Neural cell (in vitro differentiated cells): ENCODE results near the gene ZDHHC18. TPM values are rescaled to one million over a fixed set of nuclear protein-coding genes. Genes with fewer than 3 reads are reported as not detected.

Source experiments
- H2AFZ ChIP-seq: fragments of 200-600, 300-800 bp; sonication (generic), shearing (Covaris generic); 2 replicates; pipeline ENCODE4 v1.6.0; 2014; ENCODE audit warnings: low read depth, mild to moderate bottlenecking, antibody characterized with exemption, low read length, moderate library complexity
- H3F3A ChIP-seq: fragments of 200-600 bp; shearing (Covaris generic); 2 replicates; pipeline ENCODE4 v1.6.1; 2016; ENCODE audit warnings: mild to moderate bottlenecking, moderate library complexity, mixed read lengths, antibody characterized with exemption, low read length; ENCODE audit not compliant: insufficient read depth, poor library complexity, severe bottlenecking
- H3K27ac ChIP-seq: fragments of 200-600, 300-800 bp; sonication (generic), shearing (Covaris generic); 2 replicates; pipeline ENCODE4 v1.5.1; 2014; ENCODE audit warnings: mild to moderate bottlenecking, low read length, moderate library complexity
- H3K27me3 ChIP-seq: fragments of 300-800, 200-600 bp; sonication (generic), shearing (Covaris generic); 2 replicates; pipeline ENCODE4 v1.6.0; 2014; ENCODE audit warnings: mild to moderate bottlenecking, low read depth, low read length, moderate library complexity; ENCODE audit not compliant: insufficient read depth
- H3K36me3 ChIP-seq: fragments of 300-800, 200-600 bp; sonication (generic), shearing (Covaris generic); 2 replicates; pipeline ENCODE4 v1.5.1; 2014; ENCODE audit warnings: mild to moderate bottlenecking, antibody characterized with exemption, low read length, moderate library complexity; ENCODE audit not compliant: insufficient read depth
- H3K4me2 ChIP-seq: fragments of 300-800, 200-600 bp; sonication (generic), shearing (Covaris generic); 2 replicates; pipeline ENCODE4 v1.6.0; 2014; ENCODE audit warnings: mild to moderate bottlenecking, low read length
- H3K4me3 ChIP-seq: fragments of 300-800, 200-600 bp; sonication (generic), shearing (Covaris generic); 2 replicates; pipeline ENCODE4 v1.5.1; 2014; ENCODE audit warnings: mild to moderate bottlenecking, low read length, moderate library complexity
- H3K79me2 ChIP-seq: fragments of 200-600 bp; shearing (Covaris generic); replicated peaks from 2 replicates; pipeline ENCODE4 v1.6.0; 2014; ENCODE audit warnings: mild to moderate bottlenecking, low read length, moderate library complexity; ENCODE audit not compliant: insufficient read depth
- H3K9ac ChIP-seq: fragments of 300-800, 200-600 bp; sonication (generic), shearing (Covaris generic); 2 replicates; pipeline ENCODE4 v1.6.1; 2016; ENCODE audit warnings: mild to moderate bottlenecking, low read length, mixed read lengths
- H3K9me2 ChIP-seq: fragments of 200-600 bp; shearing (Covaris generic); 2 replicates; pipeline ENCODE4 v1.6.1; 2016; ENCODE audit warnings: mild to moderate bottlenecking, low read length, mixed read lengths; ENCODE audit not compliant: insufficient read depth
- H3K9me3 ChIP-seq: fragments of 200-600, 300-800 bp; sonication (generic), shearing (Covaris generic); 2 replicates; pipeline ENCODE4 v1.6.1; 2016; ENCODE audit warnings: mild to moderate bottlenecking, mixed run types, low read length, moderate library complexity, mixed read lengths
- H4K20me1 ChIP-seq: fragments of 200-600 bp; shearing (Covaris generic); 2 replicates; pipeline ENCODE4 v1.6.1; 2016; ENCODE audit warnings: mild to moderate bottlenecking, mixed run types; ENCODE audit not compliant: insufficient read depth
- CTCF ChIP-seq: fragments of 450-650 bp; IDR thresholded peaks from 2 replicates; pipeline ENCODE4 v1.5.1; 2014; ENCODE audit warnings: antibody characterized with exemption, mild to moderate bottlenecking, moderate library complexity; ENCODE audit not compliant: poor library complexity, severe bottlenecking
- EP300 ChIP-seq: fragments of 450-650 bp; conservative IDR thresholded peaks from 2 replicates; pipeline ENCODE4 v1.6.1; 2014; ENCODE audit warnings: antibody characterized with exemption, mild to moderate bottlenecking, moderate library complexity; ENCODE audit not compliant: poor library complexity, severe bottlenecking
- EZH2 ChIP-seq: fragments of 200-600, 300-800 bp; shearing (Covaris generic), sonication (generic); IDR thresholded peaks from 2 replicates; pipeline ENCODE4 v1.6.1; 2014; ENCODE audit warnings: antibody characterized with exemption, low read length, borderline replicate concordance, mild to moderate bottlenecking; ENCODE audit not compliant: insufficient read depth, poor library complexity, severe bottlenecking
- MXI1 ChIP-seq: fragments of 450-650 bp; conservative IDR thresholded peaks from 2 replicates; pipeline ENCODE4 v1.6.1; 2014; ENCODE audit warnings: antibody characterized with exemption, mild to moderate bottlenecking; ENCODE audit not compliant: poor library complexity, severe bottlenecking
- POLR2AphosphoS5 ChIP-seq: IDR thresholded peaks from 2 replicates; pipeline ENCODE4 v1.6.1; 2012
- RAD21 ChIP-seq: fragments of 450-650 bp; conservative IDR thresholded peaks from 2 replicates; pipeline ENCODE4 v1.6.1; 2014; ENCODE audit warnings: antibody characterized with exemption, mild to moderate bottlenecking, moderate library complexity
- REST ChIP-seq: IDR thresholded peaks from 2 replicates; pipeline ENCODE4 v1.6.1; 2012; ENCODE audit warnings: borderline replicate concordance
- SMC3 ChIP-seq: fragments of 450-650 bp; conservative IDR thresholded peaks from 2 replicates; pipeline ENCODE4 v1.6.1; 2014; ENCODE audit warnings: antibody characterized with exemption, mild to moderate bottlenecking, moderate library complexity; ENCODE audit not compliant: poor library complexity
- TAF1 ChIP-seq: IDR thresholded peaks from 2 replicates; pipeline ENCODE4 v1.6.1; 2012; ENCODE audit warnings: low read depth
- polyA plus RNA-seq: library from polyadenylated mRNA; depleted of rRNA; stranded (reverse); fragments of >200 nt; gene quantifications from 2 replicates; pipeline ENCODE4 v1.2.3, GENCODE V29; 2014

The ZDHHC18 gene
- polyA plus RNA-seq, 1 donor from 2014 or later, result 23.7 TPM

GRCh38 chr1:26785611-26786436 lies 40.7 kb upstream of the ZDHHC18 start (continued):
- TF ChIP-seq MXI1, result no peak
- no peak for TF ChIP-seq EZH2

GRCh38 chr1:26786437-26787380 lies 39.8 kb upstream of the ZDHHC18 start:
- peak overlapping the region; percentile 98 for H2AFZ ChIP-seq
- H3F3A ChIP-seq, result no peaks in the 10 kb centered on the region
- no peaks in the 10 kb centered on the region for H3K79me2 ChIP-seq
- H3K27me3 ChIP-seq, result no peaks in the 10 kb centered on the region
- H3K36me3 ChIP-seq, result peaks cover 13% of the 10 kb centered on the region
- peak overlapping the region; percentile 91 for H3K4me3 ChIP-seq
- H3K4me2 ChIP-seq, result peak overlapping the region; percentile 100
- H3K9me3 ChIP-seq, result no peaks in the 10 kb centered on the region
- H3K27ac ChIP-seq, result peak overlapping the region; percentile 96
- peak overlapping the region; percentile 94 for H3K9ac ChIP-seq
- H3K9me2 ChIP-seq, result no peaks in the 10 kb centered on the region
- TF ChIP-seq RAD21 (no peak), SMC3 (no peak), MXI1 (no peak), TAF1 (no peak), REST (no peak), CTCF (no peak), EZH2 (no peak), EP300 (no peak), POLR2AphosphoS5 (no peak)
- H4K20me1 ChIP-seq, result no peaks in the 10 kb centered on the region
